Thoracic aorta (tissue), 2 donors: ENCODE measurements around the gene ADCY10. TPM values are rescaled to one million over a fixed set of nuclear protein-coding genes. Genes with fewer than 3 reads are reported as not detected.

ENCODE experiments used
- ATAC-seq: fragments of 150-250 bp; one replicate; pipeline ENCODE4 v1.8.0; 2017; ENCODE audit warnings: low read depth; ENCODE audit not compliant: insufficient number of reproducible peaks, low FRiP score
- DNase-seq: peaks from one replicate; pipeline ENCODE4 v3.0.0-alpha.2; 2020; ENCODE audit warnings: low spot score
- H3K27ac ChIP-seq, 2 donors: fragments of 200-600 bp; sonication (generic); 1 replicate in 1 of 2; 2 replicates in 1 of 2; pipeline ENCODE4 v1.5.1; 2016; ENCODE audit warnings: mild to moderate bottlenecking in 2 of 2, moderate library complexity in 2 of 2
- H3K27me3 ChIP-seq: fragments of 200-600 bp; sonication (generic); replicated peaks from 2 replicates; pipeline ENCODE4 v1.6.0; 2016; ENCODE audit warnings: mild to moderate bottlenecking; ENCODE audit not compliant: insufficient read depth
- H3K36me3 ChIP-seq: fragments of 200-600 bp; sonication (generic); one replicate; pipeline ENCODE4 v1.5.1; 2016
- H3K4me1 ChIP-seq, 2 donors: fragments of 200-600 bp; sonication (generic); 1 replicate in 1 of 2; 2 replicates in 1 of 2; pipeline versions ENCODE4 v1.5.1 to v1.6.0; 2016; ENCODE audit warnings: low read depth in 2 of 2, mild to moderate bottlenecking in 1 of 2; ENCODE audit not compliant: control insufficient read depth in 1 of 2
- H3K4me3 ChIP-seq: fragments of 200-600 bp; sonication (generic); 2 replicates; pipeline ENCODE4 v1.5.1; 2016; ENCODE audit warnings: mild to moderate bottlenecking
- H3K9me3 ChIP-seq: fragments of 200-600 bp; sonication (generic); 2 replicates; pipeline ENCODE4 v1.5.1; 2016
- total RNA-seq, 2 donors: library from RNA; depleted of rRNA; stranded (reverse); fragments of >200 nt; gene quantifications; one replicate each; pipeline versions ENCODE4 v1.1.0 to v1.2.3, GENCODE V29; 2016
- TF ChIP-seq, protein P1 (sequence below): fragments of 200-600 bp; sonication (generic); IDR thresholded peaks from one replicate; pipeline ENCODE4 v1.5.1; 2019; ENCODE audit warnings: antibody characterized with exemption

Gene ADCY10
- total RNA-seq, 2 donors from 2014 or later, result 0.54 TPM; not detected in 1

DNA sequence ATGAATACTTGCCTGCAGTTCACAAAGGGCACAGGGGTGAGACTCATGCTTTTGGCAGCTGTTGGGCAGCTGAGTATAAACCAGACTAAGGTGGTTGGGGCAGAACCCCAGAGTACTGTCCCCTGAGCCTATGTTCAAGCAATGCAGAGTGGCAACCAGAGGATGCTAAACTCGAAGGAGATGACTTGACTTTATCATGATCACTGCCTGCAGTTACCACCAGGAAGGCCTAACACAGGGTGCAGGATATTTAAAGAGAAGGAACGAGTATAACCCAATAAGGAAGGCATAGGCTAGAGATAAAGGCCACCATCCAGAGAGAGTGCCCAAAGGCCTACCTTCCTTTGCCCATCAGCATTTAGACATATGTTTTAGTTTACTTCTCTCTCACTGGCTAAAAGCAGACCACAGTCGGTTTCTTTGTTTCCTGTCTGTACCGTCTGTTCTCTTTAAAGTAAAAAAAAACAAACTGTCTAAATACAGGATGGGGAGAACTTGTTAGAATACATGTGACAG is 108.8 kb downstream of the ADCY10 start:
- Histone ChIP-seq H3K4me1 (peaks cover 0 to 6% of the 10 kb centered on the region in 2 donors), H3K4me3 (no peak overlapping the region), H3K27ac (no peak overlapping the region), H3K9me3 (no peaks in the 10 kb centered on the region), H3K36me3 (no peaks in the 10 kb centered on the region), H3K27me3 (no peaks in the 10 kb centered on the region)
- ATAC-seq (no peak), DNase-seq (no peak)
- TF ChIP-seq, protein P1, sequence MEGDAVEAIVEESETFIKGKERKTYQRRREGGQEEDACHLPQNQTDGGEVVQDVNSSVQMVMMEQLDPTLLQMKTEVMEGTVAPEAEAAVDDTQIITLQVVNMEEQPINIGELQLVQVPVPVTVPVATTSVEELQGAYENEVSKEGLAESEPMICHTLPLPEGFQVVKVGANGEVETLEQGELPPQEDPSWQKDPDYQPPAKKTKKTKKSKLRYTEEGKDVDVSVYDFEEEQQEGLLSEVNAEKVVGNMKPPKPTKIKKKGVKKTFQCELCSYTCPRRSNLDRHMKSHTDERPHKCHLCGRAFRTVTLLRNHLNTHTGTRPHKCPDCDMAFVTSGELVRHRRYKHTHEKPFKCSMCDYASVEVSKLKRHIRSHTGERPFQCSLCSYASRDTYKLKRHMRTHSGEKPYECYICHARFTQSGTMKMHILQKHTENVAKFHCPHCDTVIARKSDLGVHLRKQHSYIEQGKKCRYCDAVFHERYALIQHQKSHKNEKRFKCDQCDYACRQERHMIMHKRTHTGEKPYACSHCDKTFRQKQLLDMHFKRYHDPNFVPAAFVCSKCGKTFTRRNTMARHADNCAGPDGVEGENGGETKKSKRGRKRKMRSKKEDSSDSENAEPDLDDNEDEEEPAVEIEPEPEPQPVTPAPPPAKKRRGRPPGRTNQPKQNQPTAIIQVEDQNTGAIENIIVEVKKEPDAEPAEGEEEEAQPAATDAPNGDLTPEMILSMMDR, result no peak

DNA sequence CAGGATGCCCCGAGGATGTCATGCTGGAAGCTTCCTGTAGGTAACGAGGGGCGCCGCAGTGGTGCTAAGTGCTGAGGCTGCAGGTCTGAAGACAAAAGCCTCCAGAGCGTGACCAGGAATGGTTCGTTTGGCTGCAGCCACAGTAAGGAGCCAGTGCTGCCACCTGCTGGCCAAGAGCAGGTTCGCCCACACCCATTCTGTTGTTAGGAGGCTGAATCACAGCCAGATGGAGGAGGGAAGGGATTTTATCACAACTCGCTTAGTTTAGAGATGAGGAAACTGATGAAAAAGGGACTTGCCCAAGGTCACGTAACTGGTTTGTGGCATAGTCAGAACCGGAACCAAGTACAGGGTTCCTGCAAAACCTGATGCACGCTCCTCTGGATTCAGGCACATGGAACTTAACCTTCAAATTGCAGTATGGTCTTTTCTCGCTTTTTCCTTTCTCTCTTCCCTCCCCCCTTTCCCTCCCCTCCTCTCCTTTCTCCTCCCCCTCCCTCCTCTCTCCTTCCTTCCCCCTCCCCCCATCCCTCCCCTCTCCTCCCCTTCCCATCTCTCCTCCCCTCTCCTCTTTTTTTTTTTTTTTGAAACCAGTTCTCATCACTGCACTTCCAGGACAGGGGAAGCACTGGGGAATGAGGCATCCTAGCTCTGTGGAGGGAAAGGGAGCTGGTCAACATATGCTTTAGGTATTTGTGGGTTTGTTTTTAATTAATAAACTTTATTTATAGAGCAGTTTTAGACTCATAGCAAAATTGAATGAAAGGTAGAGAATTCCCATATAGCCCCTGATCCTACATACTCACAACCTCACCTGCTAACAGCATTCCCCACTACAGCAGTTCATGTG is 110.4 kb downstream of the ADCY10 start:
- H3K4me3 ChIP-seq, result peak overlapping the region; percentile 47
- H3K9me3 ChIP-seq, result no peaks in the 10 kb centered on the region
- TF ChIP-seq, protein P1, result peak; percentile 91
- ATAC-seq, result peak; percentile 79
- peaks cover 0 to 6% of the 10 kb centered on the region in 2 donors for H3K4me1 ChIP-seq
- H3K27ac ChIP-seq, result no peak overlapping the region
- DNase-seq, result peak; percentile 69
- no peaks in the 10 kb centered on the region for H3K27me3 ChIP-seq
- H3K36me3 ChIP-seq, result no peaks in the 10 kb centered on the region

DNA sequence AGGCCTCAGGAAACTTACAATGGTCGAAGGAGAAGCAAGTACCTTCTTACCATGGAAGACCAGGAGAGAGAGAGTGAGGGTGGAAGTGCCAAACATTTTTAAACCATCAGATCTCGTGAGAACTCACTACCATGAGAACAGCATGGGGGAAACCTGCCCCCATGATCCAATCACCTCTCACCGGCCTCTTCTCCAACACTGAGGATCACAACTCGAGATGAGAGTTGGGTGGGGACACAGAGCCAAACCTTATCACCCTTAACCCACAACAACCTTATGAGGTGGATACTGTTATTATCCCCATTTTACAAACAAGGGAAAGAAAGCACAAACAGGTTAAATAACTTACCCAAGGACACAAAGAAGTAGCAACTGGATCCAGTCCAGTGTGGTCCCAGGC is 111.7 kb downstream of the ADCY10 start:
- Histone ChIP-seq H3K9me3 (no peaks in the 10 kb centered on the region), H3K27me3 (no peaks in the 10 kb centered on the region), H3K27ac (no peak overlapping the region), H3K36me3 (no peaks in the 10 kb centered on the region), H3K4me1 (peaks cover 3 to 16% of the 10 kb centered on the region in 2 donors), H3K4me3 (no peak overlapping the region)
- TF ChIP-seq, protein P1, result no peak
- DNase-seq (no peak), ATAC-seq (no peak)

DNA sequence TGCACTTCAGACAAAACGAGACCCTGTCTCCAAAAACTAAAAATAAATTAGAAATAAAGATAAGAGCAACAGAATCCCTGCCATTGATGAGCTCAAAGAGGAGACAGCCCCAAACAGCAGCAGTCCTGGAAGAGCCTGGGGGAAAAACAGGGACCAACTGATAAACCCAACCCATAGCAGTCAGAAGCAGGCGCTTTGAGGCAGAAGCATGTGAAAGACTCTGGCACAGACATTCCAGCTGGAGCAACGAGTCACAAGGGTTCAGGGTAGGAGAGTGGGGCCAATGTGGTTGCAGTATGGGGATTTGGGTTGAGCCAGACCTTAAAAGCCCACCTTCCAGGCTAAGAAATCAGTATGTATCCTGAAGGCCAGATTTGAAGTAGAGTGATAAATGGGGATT is 113.7 kb downstream of the ADCY10 start:
- Histone ChIP-seq H3K36me3 (no peaks in the 10 kb centered on the region), H3K9me3 (no peaks in the 10 kb centered on the region), H3K27ac (no peak overlapping the region), H3K27me3 (no peaks in the 10 kb centered on the region), H3K4me3 (no peak overlapping the region), H3K4me1 (peaks cover 14 to 36% of the 10 kb centered on the region in 2 donors)
- no peak for DNase-seq
- TF ChIP-seq, protein P1, result no peak
- ATAC-seq, result no peak

DNA sequence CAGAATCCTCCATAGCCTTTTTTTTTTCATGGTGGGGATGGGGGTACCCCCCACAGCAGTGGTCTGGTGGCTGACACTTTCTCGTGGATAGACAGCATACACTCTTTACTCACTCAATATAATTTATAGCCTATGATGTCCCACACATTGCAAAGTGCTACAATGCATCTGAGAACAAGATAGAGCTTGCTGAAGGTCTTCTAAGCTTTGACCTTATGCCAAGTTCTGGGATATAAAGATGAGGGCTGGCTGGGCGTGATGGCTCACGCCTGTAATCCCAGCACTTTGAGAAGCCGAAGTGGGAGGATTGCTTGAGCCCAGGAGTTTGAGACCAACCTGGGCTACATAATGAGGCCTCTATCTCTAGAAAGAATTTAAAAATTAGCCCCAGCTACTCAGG is 114.2 kb downstream of the ADCY10 start:
- Histone ChIP-seq H3K27me3 (no peaks in the 10 kb centered on the region), H3K36me3 (no peaks in the 10 kb centered on the region), H3K4me3 (no peak overlapping the region), H3K9me3 (no peaks in the 10 kb centered on the region), H3K27ac (no peak overlapping the region), H3K4me1 (peaks cover 16 to 38% of the 10 kb centered on the region in 2 donors)
- TF ChIP-seq, protein P1, result no peak
- ATAC-seq, result no peak
- no peak for DNase-seq
